ENCODE results near the gene RNF44.

Gene RNF44

DNA sequence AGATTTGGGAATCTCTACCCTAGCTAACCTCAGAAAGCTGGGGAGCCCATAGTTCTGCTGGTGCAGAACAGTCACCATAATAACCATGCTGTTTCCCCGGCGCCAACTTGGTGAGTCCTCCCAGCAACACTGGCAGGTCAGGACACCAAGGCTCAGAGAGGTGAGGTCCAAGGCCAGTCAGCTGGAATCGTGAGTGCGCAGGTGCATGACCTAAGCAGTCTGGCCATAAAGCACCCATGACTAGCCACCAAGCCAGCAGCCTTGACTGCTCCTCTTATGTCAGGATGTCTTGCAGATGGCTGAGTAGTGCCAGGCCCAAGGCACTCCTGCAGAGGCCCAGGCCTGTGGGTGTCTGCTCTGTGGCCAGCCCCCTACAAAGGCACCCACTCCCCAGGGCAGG lies 2.6 kb downstream of the RNF44 start:
- DNase-seq = no peak

DNA sequence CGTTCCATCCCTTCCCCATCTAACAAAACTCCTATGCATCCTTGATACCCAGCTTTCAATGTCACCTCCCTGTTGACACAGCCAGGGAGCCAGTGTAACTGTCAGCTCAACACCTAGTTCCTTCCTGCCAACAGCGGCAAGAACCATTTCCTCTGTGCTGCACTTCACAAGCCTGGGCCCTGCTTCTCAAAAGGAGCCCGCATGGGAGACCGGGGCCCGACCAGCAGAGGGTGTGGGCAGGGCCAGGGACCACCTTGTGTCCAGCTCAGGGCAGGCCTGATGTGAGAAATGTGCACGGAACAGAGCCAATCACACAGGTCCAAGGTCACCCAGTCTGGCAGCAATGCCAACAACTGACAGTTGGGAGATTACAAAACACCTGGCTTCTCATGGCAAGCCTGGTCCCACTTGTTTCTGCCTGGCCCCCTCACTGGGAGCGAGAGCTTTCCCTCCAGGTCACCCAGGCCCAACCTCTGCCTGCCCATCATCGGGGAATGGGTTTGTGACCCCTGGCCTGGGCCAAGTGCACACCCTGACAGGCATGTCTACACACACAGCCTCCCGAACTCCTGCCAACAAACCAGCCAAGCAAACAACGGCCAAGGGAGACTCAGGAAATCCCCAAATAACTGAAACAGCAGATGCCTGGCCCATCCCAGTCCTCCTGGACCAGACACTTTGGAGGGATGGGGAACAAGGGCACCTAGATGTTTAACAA lies 3.1 kb downstream of the RNF44 start:
- no peak for DNase-seq

DNA sequence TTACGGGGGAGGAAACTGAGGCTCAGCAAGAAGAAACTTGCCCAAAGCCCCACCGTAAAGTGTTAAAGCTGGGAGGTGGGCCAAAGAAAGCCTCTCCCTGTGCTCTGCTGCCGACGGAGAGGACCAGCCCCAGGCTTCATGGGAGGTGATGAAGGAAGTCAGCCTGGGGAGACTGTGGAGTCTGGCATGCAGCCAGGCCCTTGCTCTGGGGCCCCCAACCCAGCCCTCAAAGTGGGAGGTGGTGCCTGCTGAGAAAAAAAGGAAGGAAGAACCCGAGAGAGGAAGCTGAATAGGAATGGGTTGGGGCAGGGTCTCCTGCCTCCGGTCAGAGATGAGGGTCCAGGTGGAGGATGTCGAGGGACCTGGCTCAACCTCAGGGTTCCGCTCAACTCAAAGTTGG lies 3.8 kb downstream of the RNF44 start:
- DNase-seq = no peak

DNA sequence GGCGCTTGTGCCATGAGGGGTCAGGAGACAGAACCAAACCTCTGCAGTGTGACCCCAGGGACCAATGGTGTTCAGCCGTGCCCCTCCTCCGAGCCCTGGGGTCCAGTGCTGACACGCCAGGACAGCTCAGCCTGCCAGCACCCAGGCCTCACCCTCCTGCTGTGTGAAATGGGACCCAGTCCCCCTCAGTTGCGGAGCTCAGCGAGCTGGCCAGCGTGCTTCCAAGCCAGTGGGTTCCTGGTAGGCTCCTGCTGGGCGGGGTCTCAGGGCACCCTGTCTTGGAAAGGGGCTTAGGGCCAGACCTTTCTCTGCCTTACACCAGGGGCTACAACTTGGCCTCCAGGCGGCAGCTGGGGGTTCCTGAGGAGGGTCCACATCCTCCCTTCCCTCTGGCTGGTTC lies 4.4 kb downstream of the RNF44 start:
- no peak for DNase-seq

DNA sequence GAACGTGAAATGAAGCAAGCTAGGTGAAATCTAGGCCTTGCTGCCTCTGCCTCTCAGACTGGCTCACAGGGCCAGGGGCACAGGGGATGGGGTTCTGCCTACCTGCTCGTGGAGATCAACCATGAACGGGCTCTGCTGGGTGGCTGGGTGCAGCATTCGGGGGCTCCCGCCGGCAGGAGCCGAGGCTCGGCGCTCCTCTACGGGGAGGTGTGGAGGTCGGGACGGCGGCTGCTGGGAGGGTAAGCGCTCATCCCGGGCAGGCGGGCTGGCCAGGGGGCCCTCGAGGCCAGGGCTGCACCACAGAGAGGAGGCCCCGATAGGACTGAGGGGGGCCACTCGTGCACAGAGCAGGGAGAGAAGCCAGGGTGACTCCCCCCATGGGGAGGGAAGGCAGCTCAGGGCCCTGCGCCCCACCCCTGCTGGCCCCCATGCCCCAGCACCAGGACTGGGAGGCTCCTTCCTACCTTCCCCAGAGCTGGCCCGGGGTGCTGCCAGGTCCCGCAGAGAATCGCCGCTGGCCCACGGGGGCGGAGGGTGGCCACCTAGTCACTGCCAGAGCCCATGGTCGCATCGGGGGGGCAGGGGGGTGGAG lies 5.2 kb downstream of the RNF44 start:
- no peak for DNase-seq

DNA sequence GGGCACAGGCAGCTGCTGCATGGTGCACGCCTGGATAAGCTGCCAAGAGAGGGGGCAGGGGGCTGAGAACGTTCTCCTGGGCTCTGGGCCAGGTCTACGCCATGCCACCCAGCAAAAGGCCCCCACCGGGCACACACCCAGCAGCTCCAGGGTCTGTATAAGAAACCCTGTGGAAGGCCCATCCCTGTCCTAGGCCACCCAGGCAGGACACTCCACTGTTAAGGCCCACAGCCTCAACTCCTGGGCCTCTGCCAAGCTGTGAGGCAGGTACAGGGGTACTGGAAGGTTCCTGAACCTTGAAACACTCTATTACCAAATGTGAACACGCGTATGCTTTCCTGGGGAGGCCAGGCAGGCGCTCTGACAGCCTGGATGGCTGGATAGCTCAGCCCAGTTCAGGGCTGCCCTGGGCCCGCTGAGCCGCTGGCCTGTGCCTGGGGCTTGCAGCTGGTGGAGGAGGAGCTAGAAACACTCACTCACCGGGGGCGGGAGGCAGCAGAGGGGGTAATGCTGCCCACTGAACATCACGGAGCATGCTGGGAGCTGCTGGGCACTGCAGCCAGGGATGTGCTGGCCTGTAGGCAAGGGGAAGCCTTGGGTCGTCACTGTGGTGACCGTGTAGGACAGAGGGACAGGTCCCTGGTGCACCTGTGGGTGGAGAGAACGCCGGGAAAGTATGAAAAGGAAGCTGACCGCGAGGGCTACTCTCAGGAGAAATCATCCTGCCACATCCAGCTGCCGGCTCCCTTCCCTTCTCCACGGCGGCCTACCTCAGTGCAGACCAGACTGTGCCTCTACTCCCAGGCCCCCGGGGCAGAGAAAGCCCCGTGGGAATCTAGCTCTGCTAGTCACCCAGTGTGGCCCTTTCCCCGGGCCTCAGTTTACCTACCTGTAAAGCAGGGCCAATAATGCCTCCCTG lies 6.0 kb downstream of the RNF44 start:
- DNase-seq = no peak

DNA sequence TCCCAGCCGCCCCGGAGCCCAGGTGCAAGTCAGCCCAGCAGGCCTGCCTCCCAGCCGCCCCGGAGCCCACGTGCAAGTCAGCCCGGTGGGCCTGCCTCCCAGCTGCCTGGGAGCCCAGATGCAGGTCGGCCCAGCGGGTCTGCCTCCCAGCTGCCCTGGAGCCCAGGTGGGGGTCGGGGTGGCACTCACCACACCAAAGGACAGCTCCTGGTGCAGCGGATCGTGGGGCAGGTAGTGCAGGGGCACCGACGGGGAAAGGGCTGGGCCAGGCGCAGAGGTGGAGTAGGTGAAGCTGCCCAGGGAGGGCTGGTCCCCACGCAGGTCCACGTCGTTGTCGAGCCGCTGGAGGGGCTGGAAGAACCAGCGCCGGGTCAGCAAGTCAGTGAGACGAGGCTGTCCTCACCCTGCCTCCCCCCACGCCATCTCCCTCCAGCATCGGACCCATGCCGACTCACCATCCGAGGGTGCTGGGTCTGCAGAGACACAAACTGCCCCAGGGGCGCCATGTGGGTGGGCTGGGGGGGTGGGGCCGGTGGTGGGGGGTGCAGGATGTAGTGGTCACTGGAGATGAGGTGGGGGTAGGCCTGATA lies 6.7 kb downstream of the RNF44 start:
- DNase-seq = no peak

DNA sequence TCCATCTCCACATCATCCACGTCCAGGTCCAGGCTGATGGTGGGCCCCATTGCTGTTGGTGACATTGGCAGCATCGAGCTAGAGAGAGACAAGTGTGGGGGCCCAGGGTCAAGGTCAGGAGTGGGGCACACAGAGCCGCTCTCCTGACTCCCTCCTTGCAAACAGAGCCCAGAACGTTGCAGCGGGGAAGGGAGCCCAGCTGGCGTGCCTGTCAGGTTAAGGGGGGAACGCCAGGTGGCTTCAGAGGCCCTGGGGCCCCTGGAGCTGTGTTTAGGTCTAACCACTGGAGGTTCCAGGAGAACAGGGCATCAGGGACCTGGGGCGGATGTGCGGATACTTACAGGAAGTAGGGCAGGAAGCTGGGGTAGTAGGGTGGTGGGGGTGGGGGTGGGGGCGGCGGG lies 7.5 kb downstream of the RNF44 start:
- no peak for DNase-seq

DNA sequence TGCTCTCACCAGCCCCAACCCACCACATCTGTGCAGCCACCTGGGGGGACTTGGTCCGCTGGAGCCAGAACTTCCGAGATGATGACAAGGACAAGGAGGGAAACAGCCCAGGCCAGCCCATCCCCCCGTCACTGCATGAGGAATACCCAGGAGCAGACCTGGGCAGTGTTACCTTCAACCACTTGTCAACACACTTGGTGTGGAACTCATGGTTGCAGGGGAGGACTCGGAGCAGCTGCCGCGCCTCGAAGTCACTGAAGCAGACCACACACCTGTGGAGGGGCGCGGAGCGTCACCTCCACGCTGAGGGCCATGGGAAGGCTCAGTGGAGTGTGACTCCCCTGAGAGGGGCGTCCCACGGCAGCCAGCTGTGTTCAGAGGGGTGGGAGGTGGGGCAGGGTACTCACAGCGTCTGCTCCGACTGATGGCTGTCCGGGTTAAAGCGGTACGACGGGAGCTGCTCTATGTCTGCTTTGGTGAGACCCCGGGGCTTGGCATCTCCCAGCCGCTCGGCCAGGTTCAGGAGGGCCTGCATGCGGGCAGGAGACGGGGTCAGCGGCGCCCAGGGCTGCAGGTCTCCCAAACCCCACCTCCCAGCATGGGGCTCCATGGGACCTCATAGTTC lies 8.0 kb downstream of the RNF44 start:
- DNase-seq = no peak

DNA sequence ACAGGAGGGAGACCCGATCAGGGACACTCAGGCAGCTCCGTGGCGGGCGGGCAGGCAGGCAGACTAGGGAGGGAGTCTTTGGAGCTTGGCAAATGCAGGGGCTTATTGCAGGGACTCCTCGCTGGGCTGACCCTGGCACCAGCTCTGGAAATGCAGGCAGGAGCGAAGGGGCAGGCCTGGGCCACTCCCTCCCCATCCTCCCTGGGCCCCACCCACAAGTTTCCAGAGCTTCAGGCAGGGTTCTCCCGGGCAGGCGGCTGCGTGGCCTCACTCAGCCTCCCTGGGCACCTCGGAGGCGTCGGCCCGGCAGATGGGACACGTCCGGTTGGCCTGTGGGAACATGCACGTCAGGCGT lies 8.5 kb downstream of the RNF44 start:
- no peak for DNase-seq

DNA sequence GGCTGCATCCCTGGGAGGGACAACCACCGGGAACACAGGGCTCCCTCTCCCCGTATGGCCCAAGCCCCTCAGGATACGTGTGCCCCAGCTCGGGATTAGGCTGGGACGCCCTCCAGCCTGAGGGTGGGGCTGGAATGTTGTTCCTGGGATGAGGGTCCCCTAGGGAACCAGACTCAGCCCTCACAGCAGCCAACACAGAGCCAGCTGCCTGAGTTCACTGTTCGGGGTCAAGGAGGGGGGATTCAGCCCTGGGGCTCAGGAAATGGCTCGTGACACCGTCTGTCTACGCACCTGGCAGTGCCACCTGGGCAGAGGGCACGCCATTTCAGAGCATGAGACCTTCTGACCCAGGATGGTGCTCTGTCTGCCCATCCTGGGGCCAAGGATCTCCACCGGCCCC lies 8.9 kb downstream of the RNF44 start:
- DNase-seq = no peak

DNA sequence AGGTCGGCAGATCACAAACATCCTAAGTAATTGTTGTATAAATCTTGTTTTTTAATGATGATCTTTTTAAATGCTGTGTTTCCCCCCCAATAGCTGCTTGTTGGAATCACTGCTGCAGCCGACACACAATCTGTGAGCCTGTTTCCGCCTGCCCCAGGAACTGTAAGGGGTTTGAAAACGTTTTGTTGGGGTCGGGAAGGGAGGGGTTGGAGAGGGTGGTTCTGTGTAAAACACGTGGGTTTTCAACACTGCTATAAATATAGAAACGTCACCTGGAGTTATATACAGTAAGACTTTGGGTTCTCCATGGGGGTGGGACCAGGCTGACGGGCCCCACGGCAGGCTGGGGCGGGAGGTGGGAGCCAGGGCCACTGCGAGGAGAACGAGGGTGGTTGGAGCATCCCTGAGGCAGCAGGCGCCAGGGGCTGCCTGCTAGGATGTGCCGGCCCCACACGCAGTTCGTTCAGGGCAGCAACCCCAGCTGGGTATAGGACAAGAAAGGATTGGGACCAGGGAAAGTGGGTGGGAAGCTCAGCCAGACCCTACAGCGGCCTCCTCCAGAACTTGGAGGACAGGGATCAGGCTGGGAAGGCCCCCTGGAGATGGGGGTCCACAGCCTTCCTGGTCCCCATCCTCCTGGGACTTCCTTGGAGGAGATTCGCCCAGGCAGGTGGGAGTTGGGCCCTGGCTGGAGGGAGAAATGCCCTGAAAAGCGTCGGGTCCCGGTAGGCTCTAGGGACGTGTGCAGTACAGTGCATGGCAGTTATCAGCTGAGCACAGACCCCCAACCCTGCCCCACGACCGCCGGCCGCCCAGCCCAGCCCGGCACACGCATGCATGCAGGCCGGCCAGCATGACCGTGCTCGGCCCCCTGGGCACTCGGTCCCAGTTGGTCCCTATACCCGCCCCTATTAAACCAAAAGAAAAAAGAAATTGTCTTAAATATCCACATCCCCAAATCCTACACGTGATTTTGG lies 9.7 kb downstream of the RNF44 start:
- no peak for DNase-seq

DNA sequence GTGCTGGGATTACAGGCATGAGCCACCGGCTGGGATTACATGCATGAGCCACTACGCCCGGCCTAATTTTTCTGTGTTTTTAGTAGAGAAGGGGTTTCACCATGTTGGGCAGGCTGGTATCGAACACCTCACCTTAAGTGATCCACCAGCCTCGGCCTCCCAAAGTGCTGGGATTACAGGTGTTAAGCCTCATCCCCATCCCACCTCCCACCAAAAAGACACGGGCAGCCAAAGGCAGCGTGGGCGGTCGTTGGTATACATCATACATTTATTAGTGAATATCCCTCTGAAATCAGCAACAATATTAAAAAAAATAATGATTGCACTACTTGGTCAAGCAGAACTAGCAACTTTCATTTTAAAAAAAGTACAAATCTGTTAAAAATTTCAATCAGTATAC lies 10.7 kb downstream of the RNF44 start:
- DNase-seq = no peak

DNA sequence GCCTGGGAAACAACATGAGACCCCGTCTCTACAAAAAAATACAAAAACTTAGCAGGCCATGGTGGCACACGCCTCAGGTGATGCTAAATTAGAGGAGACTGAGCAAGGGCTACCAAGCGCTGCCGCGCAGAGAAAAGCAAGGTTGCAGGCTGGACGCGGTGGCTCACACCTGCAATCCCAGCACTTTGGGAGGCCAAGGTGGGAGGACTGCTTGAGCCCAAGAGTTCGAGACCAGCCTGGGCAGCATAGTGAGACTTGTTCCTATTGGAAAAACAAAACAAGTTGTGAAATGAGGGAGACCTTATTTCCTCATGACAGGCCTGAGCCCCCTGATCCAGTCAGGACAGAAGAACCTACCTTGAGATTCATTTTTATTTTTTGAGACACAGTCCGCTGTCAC lies 11.5 kb downstream of the RNF44 start:
- DNase-seq = no peak

DNA sequence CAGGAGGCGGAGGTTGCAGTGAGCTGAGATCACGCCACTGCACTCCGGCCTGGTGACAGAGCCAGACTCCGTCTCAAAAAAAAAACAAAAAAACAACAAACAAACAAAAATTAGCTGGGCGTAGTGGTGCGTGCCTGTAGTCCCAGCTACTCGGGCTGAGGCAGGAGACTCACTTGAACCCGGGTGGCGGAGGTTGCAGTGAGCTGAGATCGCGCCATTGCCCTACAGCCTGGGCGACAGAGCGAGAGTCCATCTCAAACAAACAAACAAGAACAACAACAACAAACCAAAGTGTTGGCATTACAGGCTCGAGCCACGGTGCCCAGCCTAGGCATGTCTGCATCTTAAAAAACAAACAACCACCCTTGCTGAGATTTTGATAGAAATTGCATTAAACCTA lies 12.2 kb downstream of the RNF44 start:
- DNase-seq = no peak

DNA sequence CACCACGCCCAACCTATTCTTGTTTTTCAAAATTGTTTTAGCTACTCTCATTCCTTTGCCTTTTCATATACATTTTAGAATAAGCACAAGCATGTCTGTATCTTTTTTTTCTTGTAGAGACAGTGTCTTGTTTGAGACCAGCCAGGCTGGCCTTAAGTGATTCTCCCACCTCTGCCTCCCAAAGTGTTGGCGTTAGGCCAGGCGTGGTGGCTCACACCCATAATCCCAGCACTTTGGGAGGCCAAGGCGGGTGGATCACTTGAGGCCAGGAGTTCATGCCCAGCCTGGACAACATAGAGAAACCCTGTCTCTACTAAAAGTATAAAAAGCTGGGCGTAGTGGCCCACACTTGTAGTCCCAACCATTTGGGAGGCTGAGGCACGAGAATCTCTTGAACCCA lies 13.1 kb downstream of the RNF44 start:
- no peak for DNase-seq

DNA sequence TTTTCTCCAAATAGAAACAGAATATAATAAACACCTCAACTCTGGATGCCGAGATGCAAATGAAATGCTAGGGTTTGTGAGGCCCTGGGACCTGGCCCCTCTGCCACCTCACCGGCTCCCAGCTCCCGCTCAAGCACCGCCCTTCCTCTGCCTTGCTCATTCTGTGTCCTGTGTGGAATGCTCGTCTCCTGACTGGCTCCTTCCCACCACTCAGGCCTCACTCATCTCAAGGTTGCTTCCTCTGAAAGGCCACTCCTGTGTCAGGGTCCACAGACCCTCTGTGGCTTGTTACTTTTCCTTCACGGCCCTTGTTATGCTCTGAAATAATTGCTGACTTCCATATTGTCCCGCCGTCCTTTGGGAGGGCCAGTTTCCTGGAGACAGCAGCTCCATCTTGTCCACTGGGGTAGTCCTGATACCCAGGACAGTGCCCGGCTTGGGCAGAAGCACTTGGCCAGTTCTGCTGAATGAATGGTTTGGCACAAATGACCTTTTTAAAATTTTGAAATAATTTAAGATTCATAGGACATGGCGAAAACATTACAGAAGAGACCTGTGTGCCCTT lies 15.4 kb downstream of the RNF44 start:
- DNase-seq = no peak

DNA sequence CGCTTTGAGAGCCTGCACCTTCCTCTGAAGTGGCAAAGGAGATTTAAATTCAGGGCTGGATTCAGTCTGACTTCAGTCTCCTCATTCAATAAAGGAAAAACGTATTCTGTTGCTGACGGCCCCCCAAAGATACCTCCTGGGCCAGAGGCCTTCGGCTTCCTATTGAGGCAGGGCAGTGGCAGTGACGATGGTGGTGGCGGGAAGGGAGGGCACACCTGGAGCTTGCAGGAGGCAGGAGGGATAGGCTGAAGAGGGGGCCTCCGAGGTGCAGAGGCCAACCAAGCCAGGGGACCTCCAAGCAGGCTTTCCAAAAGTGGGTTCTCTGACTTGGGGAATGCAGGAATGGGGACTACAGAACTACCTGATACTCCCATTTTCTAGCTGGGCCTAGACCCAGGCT lies 15.9 kb downstream of the RNF44 start:
- no peak for DNase-seq

DNA sequence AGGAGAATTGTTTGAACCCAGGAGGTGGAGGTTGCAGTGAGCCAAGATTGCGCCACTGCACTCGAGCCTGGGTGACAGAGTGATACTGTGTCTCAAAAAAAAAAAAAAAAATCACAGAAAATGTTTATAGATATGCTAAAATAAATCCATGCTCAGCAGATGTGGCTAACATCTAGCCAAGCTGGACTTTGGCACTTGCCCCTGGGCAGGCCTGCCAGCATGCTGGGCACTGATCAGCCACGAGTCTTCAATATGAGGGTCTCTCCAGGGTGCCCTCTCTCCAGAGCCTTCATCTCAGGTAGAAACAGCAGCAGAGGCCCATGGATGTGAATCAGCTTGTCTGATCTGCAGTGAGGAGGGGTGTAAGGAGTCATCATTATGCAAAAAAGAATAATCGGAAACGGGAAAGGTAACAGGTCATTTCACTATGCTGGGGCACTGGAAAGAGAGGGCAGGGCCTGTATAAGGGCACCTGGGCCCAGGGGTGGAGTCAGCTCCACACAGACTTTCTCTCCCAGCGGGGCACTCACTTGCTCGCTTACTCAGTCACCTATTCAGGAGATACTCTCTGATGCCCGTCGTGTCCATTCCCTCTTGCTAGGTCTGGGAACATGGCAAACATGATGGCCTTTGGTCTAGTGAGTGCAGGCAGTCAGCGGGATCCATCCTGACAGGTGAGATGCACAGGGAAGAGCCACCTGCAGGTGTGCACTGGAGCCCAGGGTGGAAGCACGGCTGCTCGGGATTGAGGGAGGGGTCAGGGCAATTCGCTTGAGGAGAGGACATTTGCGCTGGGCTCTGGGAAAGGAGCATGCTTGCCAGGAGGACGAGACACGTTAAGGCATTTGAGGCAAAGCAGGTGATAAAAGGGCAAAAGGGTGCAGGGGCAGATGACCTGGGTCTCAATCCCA lies 17.1 kb downstream of the RNF44 start:
- DNase-seq = peak in 2 of 3 experiments; percentile 5 to 11

DNA sequence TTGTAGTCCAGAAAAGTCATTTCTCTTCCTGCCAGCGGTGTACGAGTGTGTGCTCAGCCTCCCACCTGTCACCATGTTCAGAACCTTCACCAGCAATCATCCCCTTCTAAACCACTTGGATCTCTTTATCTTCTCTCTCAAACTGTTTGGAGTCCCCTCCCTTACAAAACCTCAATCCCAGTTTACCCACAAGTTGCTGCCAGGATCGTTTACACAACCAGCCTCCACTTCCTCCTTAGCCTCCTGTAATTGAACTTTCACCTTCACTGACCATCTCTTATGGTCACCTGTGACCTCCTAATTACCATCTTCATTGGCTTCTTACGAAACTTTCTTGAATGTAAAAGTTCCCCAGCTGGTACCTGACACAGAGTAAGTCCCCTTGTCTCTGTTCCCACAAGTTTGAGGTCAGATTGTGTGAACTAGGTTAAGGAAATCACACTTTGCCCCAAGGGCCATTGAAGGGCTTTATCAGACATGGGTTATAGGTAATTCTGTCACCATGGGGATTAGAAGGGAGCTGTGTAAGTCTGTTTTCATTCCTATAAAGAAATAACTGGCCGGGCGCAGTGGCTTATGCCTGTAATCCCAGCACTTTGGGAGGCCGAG lies 20.0 kb downstream of the RNF44 start:
- DNase-seq = no peak
